K562 (cell line): ENCODE data around the gene ELOVL7. TPM values are rescaled to one million over a fixed set of nuclear protein-coding genes. Genes with fewer than 3 reads are reported as not detected.

Experiments used
- ZBTB40 ChIP-seq, 2 experiments: fragments of 450-650 bp in 1 of 2; sonication (generic) in 1 of 2; formaldehyde crosslinking in 1 of 2; IDR thresholded peaks; 2 replicates each; pipeline versions ENCODE4 v1.7.1 to v1.9.0; 2016 to 2022; ENCODE audit warnings: inconsistent platforms in 1 of 2, mild to moderate bottlenecking in 1 of 2, missing genetic modification reagents in 1 of 2
- ZNF133 ChIP-seq: fragments of 250-450 bp; sonication (Bioruptor Pico); IDR thresholded peaks from 2 replicates; pipeline ENCODE4 v1.4.0; 2020; ENCODE audit warnings: mild to moderate bottlenecking
- polyA plus RNA-seq, 8 experiments: library from polyadenylated mRNA; depleted of rRNA in 4 of 8; stranded (reverse) in 5 of 8; unstranded in 3 of 8; fragments of >200 nt; fragmentation: Nextera tagmentation in 2 of 8; fragmentation: Illumina TruSeq in 1 of 8; extraction: Ambion mirVana in 2 of 8; extraction: Trizol in 1 of 8; gene quantifications; 2 replicates each; pipeline versions ENCODE4 v1.2.1 to v1.2.3, GENCODE V29; 2011 to 2014; ENCODE audit warnings: inconsistent platforms in 1 of 8, missing spikeins in 1 of 8
- total RNA-seq, 7 experiments: library from RNA; depleted of rRNA in 6 of 7; stranded (reverse); fragments of >200 nt in 6 of 7; fragmentation: Illumina TruSeq in 2 of 7; extraction: Trizol in 2 of 7; gene quantifications; 2 replicates each; pipeline versions ENCODE4 v1.2.1 to v1.2.3, GENCODE V29; 2011 to 2021; ENCODE audit warnings: low replicate concordance in 1 of 7

The ELOVL7 gene
- total and polyA plus RNA-seq, 9 of the 15 experiments (the other 6 are each of a cell fraction or from before 2014, with no cell fraction given): 4.5 to 12.3 (median 6.9) TPM

- TF ChIP-seq ZBTB40 (IDR thresholded peaks at IDR 0.05): no peak
- no peak for TF ChIP-seq ZBTB40 (CRISPR knock-in tag; IDR thresholded peaks at IDR 0.05)
- no peak for TF ChIP-seq ZNF133 (CRISPR knock-in tag)
- TF ChIP-seq, all 486 proteins: peak for 11
These were observed 22.4 kb downstream of the ELOVL7 start (continued) for GRCh38 chr5:60821488-60822284.
